GM19324 (cell line): Measurements from ENCODE around the gene SLC6A18.

Experiments used
- ATAC-seq: cut with Tn5 transposase; IDR thresholded peaks from one replicate; pipeline ENCODE4 v1.9.1; 2021; ENCODE audit warnings: mild to moderate bottlenecking, moderate library complexity; ENCODE audit not compliant: unreplicated experiment, low FRiP score

SLC6A18 gene, protein sequence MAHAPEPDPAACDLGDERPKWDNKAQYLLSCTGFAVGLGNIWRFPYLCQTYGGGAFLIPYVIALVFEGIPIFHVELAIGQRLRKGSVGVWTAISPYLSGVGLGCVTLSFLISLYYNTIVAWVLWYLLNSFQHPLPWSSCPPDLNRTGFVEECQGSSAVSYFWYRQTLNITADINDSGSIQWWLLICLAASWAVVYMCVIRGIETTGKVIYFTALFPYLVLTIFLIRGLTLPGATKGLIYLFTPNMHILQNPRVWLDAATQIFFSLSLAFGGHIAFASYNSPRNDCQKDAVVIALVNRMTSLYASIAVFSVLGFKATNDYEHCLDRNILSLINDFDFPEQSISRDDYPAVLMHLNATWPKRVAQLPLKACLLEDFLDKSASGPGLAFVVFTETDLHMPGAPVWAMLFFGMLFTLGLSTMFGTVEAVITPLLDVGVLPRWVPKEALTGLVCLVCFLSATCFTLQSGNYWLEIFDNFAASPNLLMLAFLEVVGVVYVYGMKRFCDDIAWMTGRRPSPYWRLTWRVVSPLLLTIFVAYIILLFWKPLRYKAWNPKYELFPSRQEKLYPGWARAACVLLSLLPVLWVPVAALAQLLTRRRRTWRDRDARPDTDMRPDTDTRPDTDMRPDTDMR

DNA sequence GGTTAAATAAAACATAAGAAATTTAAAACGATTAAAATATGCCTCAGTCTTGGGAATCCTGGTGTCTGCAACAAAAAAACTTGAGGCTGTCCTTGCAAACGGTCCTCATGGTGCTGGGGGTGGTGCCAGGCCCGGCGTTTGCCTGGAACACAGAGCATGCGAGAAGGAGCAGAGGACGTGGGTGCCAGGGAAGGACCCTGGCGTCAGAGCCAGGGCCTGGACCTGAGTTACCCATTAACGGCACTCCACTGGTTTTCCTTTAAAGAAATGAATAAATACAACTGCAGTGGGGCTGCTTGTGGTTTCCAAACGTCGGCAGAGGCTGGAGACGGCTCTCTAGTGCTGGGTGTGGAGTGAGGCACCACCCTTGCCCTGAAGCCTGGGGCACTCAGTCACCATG is at the start of gene SLC6A18:
TSS of gene SLC6A18 (plus strand) at position 301 of the 400 bp plus-strand sequence. CDS start at position 398, 97 bp downstream.
- no peak for ATAC-seq

DNA sequence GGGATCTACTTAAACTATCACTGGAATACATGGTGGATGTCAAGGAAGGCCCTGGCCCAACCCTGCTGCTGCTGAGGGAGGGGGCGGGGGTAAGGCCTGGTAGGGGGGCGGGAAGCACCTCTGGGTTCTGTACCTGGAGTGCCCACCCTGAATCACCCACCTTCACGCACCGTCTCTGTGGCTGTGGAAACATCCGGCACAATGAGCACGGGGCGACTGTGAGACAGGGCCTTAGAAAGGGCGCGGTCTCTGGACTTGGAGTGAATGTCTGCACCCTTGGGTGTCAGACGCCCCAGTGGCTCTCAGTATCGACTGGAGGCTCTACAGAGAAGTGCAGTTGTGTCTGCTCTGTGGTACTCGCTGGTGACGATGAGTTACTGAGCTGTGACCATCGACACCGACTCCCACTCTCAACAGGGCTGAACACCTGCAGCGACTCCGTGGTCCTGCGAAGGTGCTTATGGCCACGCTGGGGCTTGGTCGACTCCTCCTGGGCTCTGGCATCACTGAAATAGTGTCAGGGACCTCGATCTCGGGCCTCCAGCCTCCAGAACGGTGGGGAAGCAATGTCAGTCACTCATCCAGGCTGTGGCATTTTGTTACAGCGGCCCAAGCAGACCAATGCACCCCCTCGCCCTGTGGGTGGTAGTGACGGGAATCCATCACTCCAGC is 49.2 kb upstream of the SLC6A18 start:
- ATAC-seq, result no peak

DNA sequence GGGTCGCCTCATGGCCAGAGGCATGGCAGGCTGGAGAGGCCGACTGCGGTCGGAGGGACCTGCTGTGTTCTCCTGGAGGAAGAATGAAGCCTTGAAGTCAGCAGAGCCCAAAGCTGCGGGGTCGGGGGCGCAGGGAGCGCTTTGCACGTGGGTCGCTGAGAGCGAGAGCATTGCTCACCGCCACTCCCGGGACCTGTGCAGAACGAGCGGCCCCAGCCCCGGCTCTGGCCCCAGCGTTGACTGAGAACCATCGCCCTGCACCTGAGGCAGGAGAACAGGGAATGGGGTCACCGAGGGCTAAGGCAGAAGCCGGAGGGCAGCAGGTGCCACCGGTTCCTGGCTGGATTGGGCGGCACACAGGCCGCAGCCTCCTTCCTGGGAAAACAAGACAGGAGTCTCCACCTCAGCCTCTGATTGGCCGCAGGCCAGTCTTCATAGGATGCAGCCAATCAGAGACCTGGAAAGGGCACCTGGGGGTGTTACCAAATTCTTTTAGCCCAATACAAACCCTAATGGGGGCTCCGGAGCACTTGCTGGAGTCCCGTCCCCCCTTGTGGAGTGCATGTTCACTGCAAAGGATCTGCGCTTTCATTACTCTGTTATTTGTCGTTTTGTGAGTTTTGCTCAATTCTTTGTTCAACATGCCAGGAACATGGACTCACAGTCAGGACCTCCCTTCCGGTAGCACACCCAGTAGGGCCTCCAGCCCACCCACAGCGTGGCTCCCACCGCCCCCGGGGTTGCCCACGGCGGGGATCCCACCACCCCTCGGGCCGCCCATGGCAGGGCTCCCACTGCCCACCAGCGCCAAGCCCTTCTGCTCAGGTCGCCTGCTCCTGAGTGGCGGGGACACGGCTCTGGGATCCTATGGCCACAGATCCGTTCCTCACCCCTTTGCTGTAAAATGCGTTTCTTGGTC is 48.4 kb upstream of the SLC6A18 start:
- ATAC-seq, result no peak

DNA sequence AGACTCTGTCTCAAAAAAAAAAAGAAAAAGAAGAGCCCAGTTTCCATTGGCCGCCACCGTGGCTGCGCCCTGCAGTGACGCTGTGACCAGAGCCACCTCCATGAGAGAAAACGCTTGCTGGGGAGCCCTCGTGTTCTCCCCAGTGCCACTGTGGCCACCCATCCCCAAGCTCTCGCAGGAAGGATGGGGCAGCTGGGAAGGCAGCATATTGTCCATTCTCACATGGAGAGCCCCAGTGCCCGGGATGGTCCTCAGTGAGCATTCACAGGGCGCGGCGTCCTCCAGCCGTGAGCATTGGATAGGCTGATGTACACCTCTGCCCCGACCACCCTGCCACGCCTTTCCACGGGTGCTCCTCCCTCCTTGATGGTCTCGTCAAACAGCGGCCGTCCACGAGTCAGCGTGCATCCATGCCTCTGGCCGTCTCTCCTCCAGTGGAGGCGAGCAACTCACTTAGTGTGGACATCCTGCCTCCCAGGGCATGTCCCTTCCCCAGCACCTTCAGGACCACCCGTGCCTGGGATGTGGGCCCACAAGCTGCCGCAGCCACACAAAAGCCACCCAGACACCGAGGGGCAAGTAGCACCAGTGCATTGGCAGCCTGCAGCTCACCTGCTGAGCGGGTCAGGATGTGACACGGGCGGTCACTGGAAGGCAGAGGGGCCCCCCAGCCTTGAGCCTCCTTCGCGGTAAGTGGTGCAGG is 47.2 kb upstream of the SLC6A18 start:
- no peak for ATAC-seq

DNA sequence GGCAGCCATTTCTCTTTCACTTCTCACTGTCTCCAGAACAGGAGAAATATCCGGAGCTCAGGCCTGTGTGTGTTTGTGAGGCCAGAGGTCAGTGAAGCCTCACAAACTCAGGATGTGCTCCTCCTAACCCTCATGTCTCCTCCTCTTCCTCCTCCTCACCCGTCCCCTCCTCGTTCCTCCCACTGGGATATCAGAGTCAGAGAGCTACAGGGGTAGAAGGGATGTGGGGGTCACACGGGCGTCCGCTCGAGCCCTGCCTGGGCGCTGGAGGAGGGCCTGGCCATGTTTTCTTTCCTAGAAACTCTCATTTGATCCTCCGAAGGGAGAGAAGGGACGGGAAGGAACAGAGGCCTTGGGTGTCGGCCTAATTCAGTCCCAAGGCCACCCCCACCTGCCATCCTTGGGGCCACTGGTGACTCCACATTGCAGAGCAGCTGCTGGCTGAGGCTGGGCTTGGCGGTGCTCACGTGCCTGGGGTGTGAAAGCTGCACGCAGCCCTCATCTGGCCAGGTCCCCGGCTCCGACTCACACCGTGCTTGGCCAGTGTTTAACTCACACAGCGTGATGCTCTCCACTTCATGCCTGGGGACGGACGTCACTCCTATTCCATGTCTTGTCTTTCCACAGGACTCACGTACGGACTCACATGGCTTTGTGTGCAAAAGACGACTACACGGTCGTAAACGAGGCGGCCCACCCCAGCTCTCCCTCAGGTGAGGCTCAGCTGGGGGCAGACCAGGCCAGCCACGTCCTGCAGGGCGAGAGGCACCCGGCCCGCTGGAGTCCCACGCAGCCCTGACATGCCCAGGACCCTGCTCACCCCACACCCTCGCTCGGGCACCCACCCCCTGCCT is 46.4 kb upstream of the SLC6A18 start:
- ATAC-seq, result no peak

DNA sequence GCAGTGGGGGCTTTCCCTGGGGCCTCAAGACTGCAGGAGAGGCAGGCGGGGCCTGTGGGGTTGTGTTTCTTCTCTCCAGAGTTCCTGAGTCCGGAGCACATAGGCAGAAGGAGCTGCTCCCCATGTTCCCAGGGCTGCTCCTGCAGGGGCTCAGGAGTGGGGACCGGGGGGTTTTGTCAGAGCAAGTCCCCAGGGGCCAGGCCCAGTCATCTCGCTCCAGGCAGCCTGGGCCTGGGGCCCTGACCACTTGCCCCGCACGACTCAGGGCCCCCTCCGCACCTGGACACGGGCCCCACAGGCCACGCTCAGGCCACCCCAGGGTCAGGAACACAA is 45.8 kb upstream of the SLC6A18 start:
- ATAC-seq, result no peak

DNA sequence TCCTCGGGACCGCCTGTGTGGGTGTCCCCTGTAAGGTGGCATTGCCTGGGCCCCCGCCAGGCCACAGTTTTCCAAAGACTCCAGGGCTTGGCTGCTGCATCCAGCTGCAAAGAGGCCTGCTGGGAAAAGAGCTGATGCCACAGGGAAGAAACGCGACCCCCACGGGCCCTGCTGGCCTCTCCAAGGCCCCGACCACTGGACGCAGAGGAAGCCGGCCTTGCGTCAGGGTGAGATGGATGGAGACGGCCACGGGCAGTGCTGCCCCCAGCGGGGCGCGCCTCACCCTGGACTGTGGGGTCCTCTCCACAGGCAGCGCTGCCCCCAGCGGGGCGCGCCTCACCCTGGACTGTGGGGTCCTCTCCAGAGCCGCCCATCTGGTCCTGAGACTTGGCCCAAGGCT is 45.1 kb upstream of the SLC6A18 start:
- no peak for ATAC-seq

DNA sequence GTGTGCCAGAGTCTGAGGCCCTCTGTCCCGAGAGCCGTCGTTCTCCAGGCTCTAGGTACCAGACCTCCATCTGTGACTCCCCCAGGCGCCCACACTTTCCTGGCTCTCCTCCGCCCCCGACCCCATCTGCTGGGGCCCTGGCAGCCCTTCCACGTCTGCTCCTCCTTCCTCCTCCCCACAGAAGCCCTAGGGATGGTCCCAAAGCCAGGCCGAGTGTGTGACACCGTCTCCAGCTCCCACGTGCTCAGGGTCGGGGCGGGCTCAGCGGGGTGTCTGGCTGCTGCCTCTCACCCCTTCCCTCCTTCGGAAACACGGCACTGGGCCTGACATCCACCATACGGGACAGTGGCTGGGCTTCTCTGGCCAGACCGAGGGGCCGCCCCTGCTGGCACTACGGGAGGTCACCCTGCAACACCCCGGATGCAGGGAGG is 44.3 kb upstream of the SLC6A18 start:
- ATAC-seq, result no peak

DNA sequence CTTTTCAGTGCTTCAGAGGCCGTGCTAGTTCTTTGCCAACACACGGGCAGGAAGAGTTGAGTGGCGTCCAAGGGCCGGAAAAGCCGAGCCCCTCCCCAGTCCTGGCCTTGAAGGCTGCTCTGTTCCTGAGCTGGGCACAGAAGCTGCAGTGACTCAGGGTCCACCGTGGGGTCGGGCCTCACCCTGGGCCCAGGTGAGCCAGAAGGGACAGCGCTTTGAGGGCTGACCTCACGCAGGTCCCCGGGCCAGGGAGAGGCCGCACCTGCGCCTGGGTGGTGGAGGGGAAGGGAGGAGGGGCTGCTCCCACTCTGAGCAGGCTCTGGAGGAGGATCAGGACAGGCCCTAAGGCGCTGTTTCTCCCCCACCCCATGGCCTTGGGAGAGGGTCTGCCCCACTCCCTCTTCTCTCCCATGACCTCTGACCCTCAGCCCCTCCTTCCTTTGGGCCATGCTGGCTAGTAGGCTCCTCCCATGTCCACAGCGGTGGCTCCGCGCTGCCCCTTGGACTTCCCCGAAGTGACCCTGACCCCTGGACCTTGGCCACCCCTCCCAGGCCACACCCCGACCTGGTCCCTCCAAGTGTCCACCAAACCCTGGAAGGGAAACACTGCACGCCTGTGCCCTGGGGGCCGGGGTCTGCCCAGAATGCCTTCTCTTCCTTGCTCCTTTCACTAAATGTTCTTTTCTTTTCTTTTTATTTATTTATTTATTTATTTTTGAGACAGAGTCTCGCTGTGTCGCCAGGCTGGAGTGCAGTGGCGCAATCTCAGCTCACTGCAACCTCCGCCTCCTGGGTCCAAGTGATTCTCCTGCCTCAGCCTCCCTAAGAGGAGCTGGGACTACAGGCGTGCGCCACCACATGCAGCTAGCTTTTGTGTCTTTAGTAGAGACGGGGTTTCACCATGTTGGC is 43.5 kb upstream of the SLC6A18 start:
- ATAC-seq, result no peak

DNA sequence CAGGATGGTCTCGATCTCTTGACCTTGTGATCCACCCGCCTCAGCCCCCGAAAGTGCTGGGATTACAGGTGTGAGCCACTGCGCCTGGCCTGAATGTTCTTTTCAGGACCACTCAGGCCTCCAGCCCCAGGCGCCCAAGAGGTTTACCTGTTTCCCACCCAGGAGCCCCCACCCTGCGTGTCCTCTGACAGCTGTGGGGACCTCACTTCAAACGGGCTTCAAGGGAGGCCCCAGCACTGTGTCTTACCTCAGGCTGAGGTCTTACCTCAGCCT is 42.9 kb upstream of the SLC6A18 start:
- ATAC-seq, result no peak

DNA sequence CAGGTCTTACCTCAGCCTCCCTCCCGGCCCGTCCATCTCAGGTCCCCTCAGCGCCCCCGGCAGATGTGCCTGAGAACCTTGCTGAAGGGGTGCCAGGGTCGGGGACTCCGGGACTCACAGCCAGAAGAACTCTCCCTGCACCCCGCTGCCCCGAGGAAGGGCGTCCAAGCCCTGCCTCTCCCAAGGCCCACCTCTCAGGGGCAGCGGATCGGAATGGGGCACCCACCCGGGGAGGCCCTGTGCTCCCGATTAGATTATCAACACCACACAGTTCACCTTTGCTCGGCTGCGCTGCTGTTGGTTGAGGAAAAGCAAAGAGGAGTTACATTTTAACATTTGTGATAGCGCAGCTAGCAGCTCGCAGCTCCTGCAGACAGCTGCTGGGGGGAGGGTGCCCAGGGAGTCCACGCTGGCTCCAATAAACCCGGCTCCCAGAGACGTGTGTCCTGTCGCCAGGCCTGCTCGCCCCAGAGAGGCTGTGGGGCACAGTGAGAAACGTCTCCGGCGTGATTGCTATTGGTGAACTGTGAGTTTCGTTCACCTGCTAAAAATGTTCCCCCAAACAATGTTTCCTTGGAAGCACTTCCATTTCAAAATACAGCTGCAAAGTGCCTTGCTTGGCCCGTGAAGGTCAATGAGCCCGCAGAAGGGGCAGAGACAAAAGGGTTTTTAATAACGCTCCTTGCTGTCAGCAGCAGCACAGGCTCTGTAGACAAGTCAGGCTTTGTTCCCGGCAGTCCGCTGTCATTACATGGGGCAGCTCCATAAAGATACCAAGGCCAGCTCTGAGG is 42.4 kb upstream of the SLC6A18 start:
- ATAC-seq, result no peak

DNA sequence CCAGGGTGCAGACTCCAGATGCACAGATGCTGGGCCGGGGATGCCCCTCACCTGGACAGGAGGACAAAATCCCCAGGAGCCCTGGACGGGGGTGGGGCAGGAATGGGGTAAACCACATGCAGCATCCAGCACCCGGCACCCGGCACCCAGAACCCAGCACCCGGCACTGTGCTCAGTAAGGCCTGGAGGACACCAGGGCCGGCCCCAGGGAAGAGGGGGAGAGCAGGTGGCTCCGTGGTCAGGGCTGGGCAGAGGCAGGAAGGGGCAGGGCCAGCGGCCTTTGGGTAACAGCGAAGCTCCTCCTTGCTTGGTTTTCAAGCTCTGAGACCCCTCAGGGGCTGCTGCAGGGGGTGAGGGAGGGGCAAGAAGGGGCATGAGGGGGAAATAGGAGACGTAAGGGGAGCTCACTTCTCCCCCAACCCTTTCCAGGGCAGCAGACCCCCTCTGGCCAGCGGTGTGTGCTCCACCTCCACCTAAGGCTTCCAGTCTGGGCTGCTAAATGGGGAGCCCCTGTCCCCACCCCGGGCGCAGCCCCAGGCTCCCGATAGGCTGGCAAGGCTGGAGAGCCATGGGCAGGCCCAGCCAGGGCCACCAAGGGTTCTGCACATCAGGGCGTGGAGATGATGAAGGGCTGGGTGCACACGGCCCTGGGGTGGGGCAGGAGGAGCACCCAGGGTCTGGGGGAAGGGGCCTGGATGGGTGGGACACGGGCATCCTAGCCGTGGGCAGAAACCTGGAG is 41.6 kb upstream of the SLC6A18 start:
- no peak for ATAC-seq

DNA sequence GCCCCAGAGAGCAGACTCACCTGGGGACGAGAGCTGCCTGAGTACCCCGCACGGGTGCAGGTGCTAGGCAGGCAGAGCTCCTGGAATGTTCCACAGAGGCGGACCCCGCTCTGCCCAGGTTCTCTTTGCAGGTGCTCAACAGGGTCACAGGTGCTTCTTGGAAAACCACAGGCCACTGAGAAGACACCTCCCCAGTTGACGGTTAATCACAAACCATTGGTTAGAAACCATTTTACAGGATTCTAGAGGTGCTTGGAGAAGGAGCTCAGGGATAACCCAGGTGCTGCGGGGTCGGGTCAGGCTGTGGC is 41.1 kb upstream of the SLC6A18 start:
- ATAC-seq, result no peak

DNA sequence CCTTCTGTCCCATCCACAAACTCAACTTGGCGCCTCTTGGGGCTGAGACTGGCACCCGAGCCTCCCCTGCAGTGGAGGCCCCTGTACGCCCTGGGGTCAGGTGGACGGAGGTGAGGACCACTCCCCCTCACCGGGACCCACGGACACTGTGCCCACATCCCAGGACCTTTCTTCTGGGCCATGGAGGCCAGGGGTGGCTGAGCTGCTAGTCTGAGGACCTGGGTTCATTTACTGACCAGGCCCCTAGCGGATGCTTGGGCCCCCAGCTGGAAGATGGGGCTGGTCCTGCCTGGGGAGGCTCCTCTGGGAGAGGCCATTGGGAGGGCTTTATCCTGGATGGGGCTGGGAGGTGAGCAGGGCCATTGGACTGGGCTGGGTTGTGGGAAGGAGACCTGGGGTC is 40.7 kb upstream of the SLC6A18 start:
- ATAC-seq, result no peak

DNA sequence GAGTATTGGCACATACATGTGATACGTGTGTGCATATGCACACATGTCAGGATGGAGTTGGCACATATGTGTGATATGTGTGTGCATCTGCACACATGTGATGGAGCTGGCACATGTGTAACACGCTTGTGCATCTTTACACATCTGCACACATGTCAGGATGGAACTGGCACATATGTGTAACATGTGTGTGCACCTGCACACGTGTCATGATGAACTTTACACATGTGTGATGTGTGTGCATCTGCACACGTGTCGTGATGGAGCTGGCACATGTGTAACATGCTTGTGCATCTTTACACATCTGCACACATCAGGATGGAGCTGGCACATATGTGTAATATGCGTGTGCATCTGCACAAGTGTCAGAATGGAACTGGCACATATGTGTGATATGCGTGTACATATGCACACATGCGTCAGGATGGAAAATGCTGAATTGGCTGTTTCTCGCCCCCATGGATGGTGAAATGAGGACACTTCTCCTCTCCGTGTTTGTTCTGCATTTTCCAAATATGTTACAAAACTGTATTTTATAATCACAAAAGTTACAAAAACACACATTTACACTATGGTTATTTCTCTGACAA is 40.0 kb upstream of the SLC6A18 start:
- ATAC-seq, result no peak

DNA sequence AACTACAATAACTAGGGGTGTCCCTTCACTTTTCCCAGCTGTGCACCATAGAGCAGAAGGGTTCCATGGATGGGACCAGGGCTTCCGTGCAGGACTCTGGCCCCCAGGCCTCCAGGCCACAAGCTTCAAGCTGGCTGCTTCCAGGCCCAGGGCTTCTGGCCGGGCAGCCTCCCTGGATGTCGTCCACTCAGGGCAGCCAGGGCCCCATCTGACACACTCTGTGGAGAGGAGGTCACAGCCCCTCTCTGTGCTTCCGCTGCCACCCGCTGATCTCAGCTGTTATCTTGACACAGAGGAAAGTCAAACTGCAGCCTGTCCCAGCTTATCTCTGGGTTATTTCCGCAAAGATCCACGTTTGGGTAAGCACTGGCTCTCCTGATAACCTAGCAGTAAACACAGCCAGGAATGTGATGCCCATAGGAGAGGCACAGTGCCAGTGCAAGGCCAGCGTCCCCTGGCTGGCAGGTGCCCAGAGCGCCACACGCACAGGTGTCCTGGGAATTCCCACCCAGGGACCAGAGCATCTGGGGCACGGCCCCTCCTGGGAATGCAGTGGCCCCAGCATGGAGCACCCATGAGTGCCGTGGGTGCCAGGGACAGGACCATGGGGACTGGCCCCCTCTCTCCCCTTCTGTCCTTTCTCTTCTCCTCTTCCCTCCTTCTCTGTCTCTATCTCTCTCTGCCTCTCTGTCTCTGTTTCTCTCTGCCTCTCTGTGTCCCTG is 39.4 kb upstream of the SLC6A18 start:
- no peak for ATAC-seq
